IMR-90 (cell line): ENCODE results near the gene PLXNC1. TPM values are rescaled to one million over a fixed set of nuclear protein-coding genes. Genes with fewer than 3 reads are reported as not detected.

Experiments
- ATAC-seq: fragments of 200-7000 bp; cut with Tn5 transposase; 2 replicates; pipeline ENCODE4 v1.9.1; 2020; ENCODE audit warnings: low read depth, mild to moderate bottlenecking, moderate library complexity
- BruUV-seq: library from RNA; stranded (reverse); fragments of 400-500 nt; replicated peaks from 2 replicates; lab custom pipeline; 2021; lab: Mats Ljungman, UMichigan
- CTCF ChIA-PET: fragments of 300-600 bp; formaldehyde crosslinking; extraction: SDS; loops from one replicate; lab custom pipeline; 2021; ENCODE audit warnings: antibody characterized with exemption; lab: Yijun Ruan, JAX
- POLR2A ChIA-PET: fragments of 300-600 bp; sonication (Branson Sonifier 250); formaldehyde crosslinking; loops from one replicate; lab custom pipeline; 2022; ENCODE audit warnings: antibody characterized with exemption; ENCODE audit not compliant: unreplicated experiment; lab: Charles Lee
- DNase-seq: peaks from one replicate; pipeline ENCODE4 v3.0.0; 2013
- H2AFZ ChIP-seq: replicated peaks from 2 replicates; pipeline ENCODE3; 2013; ENCODE audit warnings: low read length, mild to moderate bottlenecking; ENCODE audit not compliant: poor library complexity
- H2AK5ac ChIP-seq: 2 replicates; pipeline ENCODE4 v1.6.1; 2013; ENCODE audit warnings: low read depth, low read length, inconsistent platforms
- H2AK9ac ChIP-seq: replicated peaks from 2 replicates; pipeline ENCODE3; 2013; ENCODE audit warnings: mild to moderate bottlenecking, low read depth, low read length, moderate library complexity; ENCODE audit not compliant: poor library complexity
- H2BK120ac ChIP-seq: 2 replicates; pipeline ENCODE4 v1.6.1; 2013; ENCODE audit warnings: low read depth, low read length, inconsistent platforms
- H2BK15ac ChIP-seq: 3 replicates; pipeline ENCODE4 v1.6.1; 2013; ENCODE audit warnings: low read depth, low read length, inconsistent platforms
- H2BK20ac ChIP-seq: 2 replicates; pipeline ENCODE4 v1.6.1; 2013; ENCODE audit warnings: low read depth, mild to moderate bottlenecking, inconsistent platforms, low read length, moderate library complexity
- H2BK5ac ChIP-seq: 2 replicates; pipeline ENCODE4 v1.6.1; 2013; ENCODE audit warnings: mild to moderate bottlenecking, low read depth, low read length, inconsistent platforms; ENCODE audit not compliant: poor library complexity, severe bottlenecking
- H3K14ac ChIP-seq: replicated peaks from 2 replicates; pipeline ENCODE4 v1.6.1; 2013; ENCODE audit warnings: low read depth, low read length, inconsistent platforms
- H3K18ac ChIP-seq: 2 replicates; pipeline ENCODE4 v1.6.1; 2013; ENCODE audit warnings: low read depth, low read length, control low read depth
- H3K23ac ChIP-seq: 2 replicates; pipeline ENCODE4 v1.6.1; 2013; ENCODE audit warnings: low read depth, low read length, inconsistent platforms
- H3K27ac ChIP-seq: 2 replicates; pipeline ENCODE4 v1.5.1; 2013; ENCODE audit warnings: mild to moderate bottlenecking, control low read depth, low read length; ENCODE audit not compliant: insufficient read depth
- H3K27me3 ChIP-seq: 2 replicates; pipeline ENCODE4 v1.6.1; 2013; ENCODE audit warnings: low read length; ENCODE audit not compliant: control insufficient read depth, insufficient read depth
- H3K36me3 ChIP-seq: 2 replicates; pipeline ENCODE4 v1.6.1; 2013; ENCODE audit warnings: low read length, mixed read lengths; ENCODE audit not compliant: control insufficient read depth, insufficient read depth
- H3K4ac ChIP-seq: 2 replicates; pipeline ENCODE4 v1.6.1; 2013; ENCODE audit warnings: low read depth, low read length, inconsistent platforms
- H3K4me1 ChIP-seq: 2 replicates; pipeline ENCODE4 v1.6.1; 2013; ENCODE audit warnings: low read length, mixed read lengths; ENCODE audit not compliant: control insufficient read depth, insufficient read depth
- H3K4me2 ChIP-seq: 2 replicates; pipeline ENCODE4 v1.6.1; 2013; ENCODE audit warnings: low read depth, mild to moderate bottlenecking, control low read depth, low read length, moderate library complexity
- H3K4me3 ChIP-seq: 2 replicates; pipeline ENCODE4 v1.5.1; 2013; ENCODE audit warnings: low read depth, mild to moderate bottlenecking, control low read depth, low read length, moderate library complexity; ENCODE audit not compliant: insufficient read depth
- H3K56ac ChIP-seq: 2 replicates; pipeline ENCODE4 v1.6.1; 2013; ENCODE audit warnings: low read length, inconsistent platforms; ENCODE audit not compliant: insufficient read depth; ENCODE audit errors: extremely low read depth
- H3K79me1 ChIP-seq, 2 experiments: 2 replicates each; pipeline ENCODE4 v1.6.1; 2013; ENCODE audit warnings: low read length in 2 of 2, inconsistent platforms in 1 of 2, low read depth in 1 of 2
- H3K9ac ChIP-seq: 2 replicates; pipeline ENCODE4 v1.6.1; 2013; ENCODE audit warnings: low read depth, low read length, control low read depth
- H3K9me1 ChIP-seq: 2 replicates; pipeline ENCODE4 v1.6.1; 2013; ENCODE audit warnings: low read length, inconsistent platforms; ENCODE audit not compliant: insufficient read depth
- H3K9me3 ChIP-seq: 2 replicates; pipeline ENCODE4 v1.6.1; 2013; ENCODE audit warnings: low read length; ENCODE audit not compliant: control insufficient read depth, insufficient read depth
- H4K20me1 ChIP-seq: 2 replicates; pipeline ENCODE4 v1.6.1; 2013; ENCODE audit warnings: low read length, inconsistent platforms; ENCODE audit not compliant: insufficient read depth
- H4K5ac ChIP-seq: 2 replicates; pipeline ENCODE4 v1.6.1; 2013; ENCODE audit warnings: mild to moderate bottlenecking, low read depth, low read length, control low read depth
- H4K8ac ChIP-seq, 2 experiments: 2 replicates each; pipeline ENCODE4 v1.6.1; 2013; ENCODE audit warnings: low read depth in 2 of 2, low read length in 2 of 2, control low read depth in 1 of 2, inconsistent platforms in 1 of 2
- H4K91ac ChIP-seq: 2 replicates; pipeline ENCODE4 v1.6.1; 2013; ENCODE audit warnings: low read depth, low read length, inconsistent platforms; ENCODE audit not compliant: insufficient read depth
- CHD1 ChIP-seq: IDR thresholded peaks from 2 replicates; pipeline ENCODE4 v1.6.1; 2012; ENCODE audit warnings: low read depth, low read length, improper control_type of control experiment
- RCOR1 ChIP-seq: IDR thresholded peaks from 2 replicates; pipeline ENCODE4 v1.6.1; 2012; ENCODE audit warnings: mild to moderate bottlenecking, low read length, improper control_type of control experiment; ENCODE audit not compliant: insufficient replicate concordance
- WGBS, 2 experiments: methylation state at CpG; one replicate each; pipeline versions ENCODE4 v1.1.5 to v1.1.7; 2013; ENCODE audit warnings: missing lambda C conversion rate in 2 of 2; ENCODE audit not compliant: insufficient read length in 1 of 2; ENCODE audit errors: extremely low coverage in 2 of 2; 5-methylcytosine and 5-hydroxymethylcytosine counted together
- dilution Hi-C: fragments of 300-500 bp; cut with HindIII; formaldehyde crosslinking; loops from one replicate; pipeline ENCODE4 v1.14.3; 2018; ENCODE audit warnings: low sequenced_read_pairs; ENCODE audit not compliant: unreplicated experiment
- in situ Hi-C: fragments of 300-500 bp; cut with MboI; formaldehyde crosslinking; loops from 3 replicates; pipeline ENCODE4 v1.14.3; 2019; ENCODE audit warnings: low sequenced_read_pairs, inconsistent platforms, mixed read lengths
- intact Hi-C: fragments of 100-400 bp; cut with micrococcal nuclease; formaldehyde crosslinking; loops from 2 replicates; pipeline ENCODE4 v1.10.0; 2022
- polyA plus RNA-seq, 3 experiments: library from polyadenylated mRNA; depleted of rRNA; stranded (reverse); fragments of >200 nt; gene quantifications; 2 replicates each; pipeline ENCODE4 v1.2.3, GENCODE V29; 2012; ENCODE audit warnings: low replicate concordance in 1 of 3
- total RNA-seq: library from RNA; depleted of rRNA; stranded (reverse); fragments of >200 nt; gene quantifications from 2 replicates; pipeline ENCODE4 v1.2.3, GENCODE V29; 2012

The PLXNC1 gene
- total and polyA plus RNA-seq, 2 of the 4 experiments (the other 2 are of a cell fraction): 1.0 to 1.6 TPM

GRCh38 chr12:94223842-94224241 lies 75.5 kb downstream of the PLXNC1 start:
- no peak overlapping the region for H4K8ac ChIP-seq
- CTCF ChIA-PET: no interaction called here
- no peak overlapping the region for H3K18ac ChIP-seq
- no peak overlapping the region for H3K4me2 ChIP-seq
- no peak overlapping the region for H3K23ac ChIP-seq
- H4K5ac ChIP-seq: no peak overlapping the region
- BruUV-seq: no TSS peak
- H3K79me1 ChIP-seq: no peaks in the 10 kb centered on the region
- H2AK5ac ChIP-seq: no peak overlapping the region
- no peak overlapping the region for H2BK20ac ChIP-seq
- POLR2A ChIA-PET: no interaction called here
- H3K4me1 ChIP-seq: no peaks in the 10 kb centered on the region
- no peaks in the 10 kb centered on the region; the same call in 1 of the 2 replicates for H3K9me3 ChIP-seq
- H4K91ac ChIP-seq: no peak overlapping the region
- no peaks in the 10 kb centered on the region for H3K36me3 ChIP-seq
- no peak overlapping the region for H2BK5ac ChIP-seq
- H3K14ac ChIP-seq: no peak overlapping the region
- H3K9ac ChIP-seq: no peak overlapping the region
- H3K9me1 ChIP-seq: no peaks in the 10 kb centered on the region
- no peak overlapping the region for H3K4me3 ChIP-seq
- H3K4ac ChIP-seq: no peak overlapping the region
- in situ Hi-C loops (no loop called here), intact Hi-C loops (no loop called here), dilution Hi-C loops (no loop called here)
- no peak overlapping the region for H2BK120ac ChIP-seq
- DNase-seq: no peak
- peaks cover 58% of the 10 kb centered on the region for H3K27me3 ChIP-seq
- H3K56ac ChIP-seq: no peak overlapping the region
- ATAC-seq: no peak
- WGBS, 2 experiments: no CpG with 5 or more reads among the region's 7 CpGs
- no peak for TF ChIP-seq RCOR1
- TF ChIP-seq CHD1: no peak
- no peak overlapping the region for H3K27ac ChIP-seq
- no peak overlapping the region for H2AK9ac ChIP-seq
- no peak overlapping the region for H2BK15ac ChIP-seq
- no peaks in the 10 kb centered on the region for H4K20me1 ChIP-seq
- H2AFZ ChIP-seq: no peak overlapping the region
